Measurements from ENCODE around the gene TMEM238L.
"Not testable (repeated sequence)": the region's sequence is repeated elsewhere in the genome, so short reads cannot be mapped to it uniquely, and the experiment has no call there.

Gene TMEM238L, protein sequence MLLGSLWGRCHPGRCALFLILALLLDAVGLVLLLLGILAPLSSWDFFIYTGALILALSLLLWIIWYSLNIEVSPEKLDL

DNA sequence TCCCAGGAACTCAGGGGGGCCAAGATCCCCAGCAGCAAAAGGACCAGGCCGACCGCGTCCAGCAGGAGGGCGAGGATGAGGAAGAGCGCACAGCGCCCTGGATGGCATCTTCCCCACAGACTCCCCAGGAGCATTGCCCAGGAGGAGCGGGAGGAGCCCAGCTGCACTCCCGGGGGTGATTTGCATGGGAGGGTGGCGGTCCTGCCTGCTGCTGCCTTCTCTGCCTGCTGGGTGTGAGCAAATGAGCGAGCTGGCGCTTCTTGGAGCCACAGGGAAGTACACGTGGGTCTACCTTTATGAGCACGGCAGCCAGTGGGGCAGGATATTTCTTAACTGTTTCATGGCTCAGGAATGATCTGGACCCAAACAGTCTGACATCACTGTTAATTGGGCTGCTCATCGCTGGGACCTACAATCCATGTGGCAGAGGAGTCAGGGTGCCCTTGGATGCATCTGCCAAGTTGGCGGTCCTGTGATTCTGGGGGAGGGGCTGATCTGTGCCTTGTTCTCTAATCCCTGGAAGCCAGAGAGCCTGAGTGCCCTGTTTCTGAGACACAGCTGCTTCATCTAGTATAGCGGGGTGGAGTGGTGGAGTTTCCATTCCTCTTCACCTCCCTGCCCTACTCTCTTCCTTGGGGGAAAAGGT is at the start of gene TMEM238L:
Gene TMEM238L (minus strand): TSS at position 270 of the 646 bp plus-strand sequence. CDS start 136 bp downstream, at position 134.
- no peak for DNase-seq

DNA sequence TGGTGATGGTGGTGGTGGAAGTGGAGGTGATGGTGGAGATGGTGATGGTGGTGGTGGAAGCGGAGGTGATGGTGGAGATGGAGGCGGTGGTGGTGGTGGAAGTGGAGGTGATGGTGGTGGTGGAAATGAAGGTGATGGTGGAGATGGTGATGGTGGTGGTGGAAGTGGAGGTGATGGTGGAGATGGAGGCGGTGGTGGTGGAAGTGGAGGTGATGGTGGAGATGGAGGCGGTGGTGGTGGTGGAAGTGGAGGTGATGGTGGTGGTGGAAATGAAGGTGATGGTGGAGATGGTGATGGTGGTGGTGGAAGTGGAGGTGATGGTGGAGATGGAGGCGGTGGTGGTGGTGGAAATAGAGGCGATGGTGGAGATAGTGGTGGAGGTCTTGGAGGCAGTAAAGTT is 42.7 kb upstream of the TMEM238L start:
- DNase-seq, result not testable (repeated sequence)

DNA sequence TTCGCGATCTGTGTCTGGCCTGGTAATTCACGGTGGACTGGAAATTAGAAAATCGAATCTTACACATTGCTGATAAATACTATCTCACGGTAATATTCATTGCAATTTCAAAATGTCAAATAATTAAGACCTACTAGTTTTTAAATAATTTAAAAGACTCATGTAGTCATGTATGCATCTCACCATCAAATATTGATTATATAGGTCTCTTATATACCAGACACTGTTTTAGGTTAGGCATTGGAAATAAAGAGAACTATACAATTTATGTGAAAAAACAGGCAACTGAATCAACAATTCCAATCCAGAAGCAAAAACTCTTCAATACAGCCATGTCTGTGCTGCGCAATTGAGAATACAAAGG is 41.5 kb upstream of the TMEM238L start:
- no peak for DNase-seq

DNA sequence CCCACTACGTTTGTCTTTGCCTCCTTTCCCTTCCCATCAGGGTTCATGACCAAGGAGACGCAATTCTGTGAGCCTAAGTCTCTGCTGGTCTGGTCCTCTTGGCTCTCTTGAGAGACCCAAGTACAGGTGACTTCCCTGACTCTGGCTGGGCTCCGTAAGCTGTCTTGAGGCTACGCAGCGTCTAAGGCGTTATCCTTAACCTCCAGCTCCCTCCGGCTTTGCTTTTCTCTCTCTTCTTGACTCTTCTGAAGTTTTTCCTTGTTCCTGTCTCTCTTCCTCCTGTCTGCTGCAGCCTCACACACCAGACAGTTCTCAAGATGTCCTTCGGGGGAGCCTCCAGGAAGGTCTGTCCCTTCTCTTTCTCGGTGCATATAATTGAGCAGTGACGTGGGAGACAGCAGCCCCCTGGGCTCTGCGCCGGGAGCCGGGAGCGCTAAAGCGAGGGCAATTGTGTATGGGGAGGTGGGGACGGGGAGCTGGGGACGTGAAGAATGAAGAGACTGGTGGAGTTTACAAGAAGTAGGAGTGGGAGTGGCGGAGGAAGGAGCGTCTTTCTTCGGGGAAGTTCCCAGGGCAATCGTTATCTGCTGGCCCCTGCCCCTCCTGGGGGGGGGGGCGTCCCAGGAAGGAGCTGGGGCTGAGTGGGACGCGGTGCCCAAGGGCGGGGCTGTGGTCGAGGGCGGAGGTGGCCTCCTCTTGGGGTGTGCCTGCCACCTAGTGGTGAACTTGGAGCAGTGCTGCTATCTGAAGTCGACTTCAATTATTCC is 40.9 kb upstream of the TMEM238L start:
- peak; percentile 83 for DNase-seq

DNA sequence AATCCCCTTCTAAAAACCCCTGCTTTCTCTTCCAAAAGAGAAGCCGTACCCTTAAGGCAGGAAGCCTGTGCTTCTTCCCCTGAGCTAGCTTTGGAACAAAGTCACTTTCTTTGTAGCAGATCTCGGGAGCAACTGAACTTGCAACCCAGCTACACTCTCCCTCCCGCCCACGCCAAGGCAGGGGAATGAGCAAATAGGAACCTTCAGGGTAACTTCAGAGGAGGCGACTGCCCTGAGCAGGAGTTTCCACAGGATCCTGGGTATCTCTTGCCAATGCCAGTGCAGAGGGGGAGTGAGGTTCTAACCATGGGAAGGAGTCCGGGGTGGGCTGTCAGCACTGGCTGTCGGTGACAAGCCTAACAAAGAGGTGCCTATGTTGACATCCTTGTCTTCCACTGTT is 39.9 kb upstream of the TMEM238L start:
- peak; percentile 58 for DNase-seq

DNA sequence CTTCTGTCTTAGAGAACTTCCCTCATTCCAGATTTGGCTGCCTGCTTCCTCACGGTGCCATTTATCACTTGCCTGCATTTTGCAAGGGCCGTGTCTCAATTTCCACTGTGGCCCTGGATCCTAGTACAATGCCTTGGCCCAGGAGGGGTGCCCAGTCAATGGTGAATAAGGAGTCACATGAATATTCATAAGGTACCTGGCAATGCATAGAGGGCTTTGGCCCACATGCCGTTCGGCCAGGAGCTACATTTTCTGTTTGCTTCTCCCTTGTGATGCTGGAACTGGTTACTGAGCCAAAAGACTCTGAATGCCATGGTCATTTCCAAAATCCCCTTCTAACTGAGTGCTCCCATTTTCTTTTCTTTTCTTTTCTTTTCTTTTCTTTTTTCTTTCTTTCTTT is 38.8 kb upstream of the TMEM238L start:
- DNase-seq, result no peak

DNA sequence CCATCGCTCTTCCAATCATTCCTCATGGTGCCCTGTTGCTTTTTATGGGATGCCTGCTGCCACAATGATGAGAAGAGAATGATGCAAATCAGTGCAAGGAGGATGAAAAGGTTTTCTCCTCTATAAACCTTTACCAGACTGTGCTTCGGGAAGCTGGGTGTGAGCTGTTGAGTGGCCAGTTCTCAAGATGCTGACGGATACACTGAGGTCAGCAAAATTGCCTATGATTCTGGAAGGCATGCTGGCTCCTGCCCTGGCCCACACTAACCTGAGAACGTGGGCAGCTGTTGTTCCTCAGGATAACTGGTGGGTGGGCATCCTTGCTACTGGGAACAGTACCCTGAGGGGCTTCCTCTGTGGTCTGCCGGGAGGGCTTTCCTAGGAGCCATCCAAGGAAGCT is 34.8 kb upstream of the TMEM238L start:
- DNase-seq, result no peak

DNA sequence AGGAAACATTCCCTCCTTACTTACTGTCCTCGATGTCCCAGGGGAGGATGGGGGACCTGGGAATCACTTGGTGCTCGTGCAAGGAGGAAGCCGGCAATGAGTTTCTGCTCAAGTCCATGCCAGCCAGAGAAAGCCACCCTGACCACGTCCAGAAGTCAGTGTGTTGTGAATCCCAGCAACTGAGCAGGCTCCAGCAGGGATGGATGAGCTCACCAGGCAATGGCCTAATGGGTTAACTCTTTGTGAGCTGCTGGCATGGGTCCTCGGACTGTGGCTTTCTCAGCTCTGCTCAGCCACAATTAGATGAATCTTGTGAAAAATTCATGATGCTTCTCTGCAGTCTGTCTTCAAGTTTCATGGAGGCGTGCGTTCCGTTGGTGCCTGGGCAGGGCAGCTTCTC is 34.0 kb upstream of the TMEM238L start, which contains the start of gene PIRT:
Gene PIRT (minus strand): TSS at position 167 of the 400 bp plus-strand sequence. CDS start 12,442 bp downstream, outside the sequence.
- DNase-seq, result no peak

DNA sequence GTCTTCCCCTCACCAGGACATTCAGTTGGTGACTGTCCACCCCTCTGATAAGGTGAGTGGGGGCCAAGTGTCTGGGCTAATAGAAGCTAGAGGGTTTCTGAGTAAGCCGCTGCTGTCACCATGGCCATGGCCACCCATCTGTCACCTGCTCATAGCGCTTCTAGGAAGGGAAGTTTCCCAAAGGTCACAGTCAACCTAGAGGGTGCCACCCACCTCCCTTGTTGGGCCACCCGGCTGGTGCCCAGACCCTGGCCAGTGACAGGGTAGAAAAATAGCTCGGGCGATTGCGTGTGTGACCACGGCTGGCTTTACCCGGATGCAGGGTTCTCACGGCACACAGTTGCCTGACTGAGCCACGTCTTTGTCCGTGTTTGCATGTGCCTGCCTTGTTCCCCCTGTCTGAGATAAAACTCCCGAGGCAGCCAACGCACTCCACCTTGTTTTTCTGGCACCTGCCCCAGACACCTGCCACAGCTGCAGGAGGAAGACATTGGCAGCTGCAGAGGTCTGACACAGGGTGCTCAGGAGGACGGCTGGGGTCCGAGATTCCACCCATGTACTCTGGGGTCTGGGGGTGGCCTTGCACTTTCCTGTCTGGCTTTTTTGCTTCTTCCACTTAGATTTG is 33.2 kb upstream of the TMEM238L start:
- DNase-seq, result no peak

DNA sequence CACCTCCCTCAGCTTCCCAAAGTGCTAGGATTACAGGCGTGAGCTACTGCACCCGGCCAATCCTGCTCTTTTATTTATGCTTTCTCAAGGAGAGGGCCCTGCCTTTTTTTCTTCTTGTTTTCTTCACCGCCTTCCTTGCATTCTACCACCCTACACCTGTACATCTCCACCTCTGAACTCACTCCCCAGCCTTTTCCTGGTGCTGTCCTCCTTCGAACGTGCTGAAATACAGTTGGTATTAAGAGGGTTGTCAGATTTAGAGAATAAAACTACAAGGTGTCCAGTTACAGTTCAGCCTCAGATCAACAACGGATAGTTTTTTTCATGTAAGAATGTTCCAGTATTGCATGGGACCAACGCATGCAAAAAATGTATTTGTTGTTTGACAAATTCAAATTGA is 32.2 kb upstream of the TMEM238L start:
- DNase-seq, result no peak

DNA sequence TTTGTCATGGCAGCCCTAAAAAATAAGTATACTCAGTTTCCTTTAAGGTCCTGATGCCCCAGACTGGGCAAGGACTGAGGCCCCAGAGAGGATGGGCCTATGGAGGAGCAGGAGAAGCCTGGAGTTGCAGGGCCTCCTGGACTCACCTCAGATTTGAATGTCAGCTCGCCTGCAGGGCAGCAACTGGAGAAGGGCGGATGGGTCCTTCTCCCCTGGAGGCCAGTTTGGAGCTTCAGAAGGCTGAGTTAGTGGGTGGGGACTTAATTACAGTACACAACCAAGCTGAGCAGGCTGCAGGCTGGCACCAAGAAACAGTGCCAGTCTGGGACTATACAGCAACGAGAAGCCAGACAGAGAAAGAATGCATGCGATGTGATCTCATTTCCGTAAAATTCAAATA is 27.8 kb upstream of the TMEM238L start:
- no peak for DNase-seq

DNA sequence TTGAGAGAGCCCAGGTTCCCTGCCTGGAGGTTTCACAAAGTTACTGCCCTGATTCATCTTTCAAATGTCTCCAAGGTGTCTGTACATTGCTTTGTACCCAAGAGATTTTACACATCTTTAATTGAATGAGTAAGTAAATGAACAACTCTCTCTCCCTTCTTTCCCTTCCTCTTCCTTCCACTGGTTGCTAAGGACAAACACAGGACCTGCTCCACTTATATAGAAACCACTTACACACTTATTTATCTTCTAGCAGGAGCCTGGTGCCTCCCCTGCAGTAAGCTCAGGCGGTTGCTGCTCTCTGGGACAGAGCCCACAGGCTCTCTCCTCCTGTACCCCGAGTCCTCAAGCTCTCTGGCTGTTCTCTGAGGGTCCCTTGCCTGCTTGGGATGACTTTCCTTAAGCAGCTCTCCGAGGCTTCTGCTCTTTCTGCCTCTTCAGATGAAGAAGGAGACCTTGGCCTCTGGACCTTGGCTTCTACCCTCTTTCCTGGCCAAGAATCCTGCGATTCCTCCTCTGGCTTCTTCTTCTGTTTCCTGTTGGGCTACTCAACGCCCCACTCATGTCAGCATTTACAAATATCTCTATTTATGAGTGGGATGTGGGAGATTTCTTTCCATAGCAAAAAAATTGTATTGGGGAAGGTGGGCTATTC is 24.1 kb upstream of the TMEM238L start:
- no peak for DNase-seq

DNA sequence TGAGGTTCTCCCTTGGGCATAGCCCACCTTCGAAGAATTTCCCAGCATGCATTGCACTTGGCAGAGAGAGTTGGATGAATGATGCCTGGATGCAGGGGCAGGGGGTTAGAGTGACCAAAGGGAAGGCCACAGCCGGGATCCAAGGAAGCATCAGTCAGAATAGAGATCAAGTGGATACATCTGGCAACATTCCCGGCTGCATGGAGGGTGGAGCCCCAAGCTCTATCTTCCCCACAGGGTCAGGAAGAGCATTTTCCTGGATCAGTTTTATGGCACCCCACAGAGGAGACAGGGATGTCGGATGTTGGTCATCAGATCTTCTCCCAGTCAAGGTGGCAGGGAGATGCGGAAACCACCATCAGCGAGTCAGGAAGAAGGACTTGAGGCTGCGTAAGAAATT is 21.0 kb upstream of the TMEM238L start:
- DNase-seq, result no peak

DNA sequence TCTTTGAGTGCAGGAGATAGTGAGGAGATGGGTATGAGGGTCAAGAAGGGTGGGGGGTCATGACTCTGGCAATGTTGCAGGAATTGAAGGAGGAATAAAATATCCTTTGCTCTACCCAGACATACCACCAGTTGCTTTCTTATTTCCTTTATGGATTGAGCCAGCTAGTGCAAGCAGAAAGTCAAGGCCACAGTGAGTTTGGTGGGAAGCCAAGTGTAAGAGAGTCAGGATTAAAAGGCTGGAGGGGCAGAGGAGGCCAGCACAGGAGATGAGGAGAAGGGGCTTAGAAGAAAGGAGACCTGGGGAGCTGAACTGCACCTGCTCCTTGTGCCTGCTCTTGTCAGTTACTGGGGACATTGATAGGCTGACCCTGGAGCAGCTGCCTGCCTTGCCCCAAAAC is 17.9 kb upstream of the TMEM238L start:
- DNase-seq, result no peak

DNA sequence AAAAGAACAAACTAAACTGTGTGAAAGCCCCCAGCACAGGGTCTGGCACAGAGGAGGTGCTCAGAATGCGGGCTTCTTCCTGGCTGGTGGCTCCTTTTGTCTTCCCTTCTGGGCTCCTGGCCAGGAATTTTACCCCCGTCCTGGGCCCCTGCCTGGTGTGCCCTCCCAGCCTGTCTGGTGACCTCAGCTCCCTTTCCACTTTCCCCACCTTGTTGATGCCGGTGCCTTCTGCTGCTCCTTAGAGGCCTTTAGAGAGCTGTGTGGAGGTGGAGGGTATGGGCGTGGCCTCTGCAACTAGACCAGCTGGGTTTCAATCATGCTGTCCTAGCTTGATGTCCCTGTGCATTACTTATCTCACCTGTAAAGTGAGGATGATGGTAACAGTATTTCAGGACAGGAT is 17.2 kb upstream of the TMEM238L start:
- no peak for DNase-seq

DNA sequence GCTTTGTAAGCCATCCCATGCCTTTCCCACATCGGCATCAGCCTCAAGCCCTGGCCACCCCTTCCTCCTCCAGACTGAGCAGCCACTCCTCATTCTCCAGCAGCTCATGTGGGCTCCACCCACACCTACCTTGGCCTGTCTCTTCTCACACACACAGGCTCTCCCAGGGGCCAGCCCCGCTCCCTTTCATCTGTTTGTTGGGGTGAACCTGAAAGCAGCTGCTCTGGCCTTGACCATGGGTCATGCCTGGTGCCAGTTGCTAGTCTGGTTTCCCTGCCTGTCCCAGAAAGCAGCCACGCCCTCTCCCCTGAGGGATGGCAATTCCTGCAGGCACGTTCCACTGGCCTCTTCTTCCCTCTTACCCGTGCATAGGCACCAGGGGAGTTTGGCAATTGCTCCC is 11.4 kb upstream of the TMEM238L start:
- DNase-seq, result no peak

DNA sequence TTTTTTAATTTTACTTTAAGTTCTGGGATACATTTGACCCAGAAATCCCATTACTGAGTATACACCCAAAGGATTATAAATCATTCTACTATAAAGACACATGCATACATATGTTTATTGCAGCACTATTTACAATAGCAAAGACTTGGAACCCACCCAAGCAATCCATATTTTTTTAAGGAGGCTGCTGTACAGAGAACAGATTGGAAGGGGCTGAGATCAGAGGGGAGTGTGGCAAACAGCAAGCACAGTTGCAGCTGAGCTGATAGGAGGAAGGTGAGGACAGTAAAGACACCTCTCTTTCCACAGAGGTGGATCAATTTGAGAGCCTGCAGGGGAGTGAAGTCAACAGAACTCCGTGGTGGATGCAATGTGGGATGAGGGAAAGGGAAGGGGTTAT is 10.2 kb upstream of the TMEM238L start:
- DNase-seq, result no peak

DNA sequence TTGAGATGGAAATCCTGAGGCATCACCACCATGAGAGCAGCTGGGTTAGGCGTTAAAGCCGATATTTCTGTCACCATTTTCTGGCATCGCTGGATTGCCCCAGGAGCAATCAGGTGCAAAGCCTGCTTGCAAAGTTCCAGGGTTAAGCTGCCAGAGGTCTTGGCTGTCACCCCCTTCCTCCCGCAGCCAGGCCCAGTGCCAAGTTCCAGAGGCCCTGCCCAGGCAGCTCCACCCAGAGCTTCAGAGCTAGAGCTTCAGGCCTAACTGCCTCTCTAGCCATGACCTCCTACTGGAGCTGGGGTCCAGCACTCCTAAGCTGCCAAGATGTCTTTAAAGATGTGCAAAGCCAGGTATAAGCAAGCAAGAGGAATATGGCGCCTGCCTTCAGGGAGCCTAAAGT is 8.8 kb upstream of the TMEM238L start:
- no peak for DNase-seq

DNA sequence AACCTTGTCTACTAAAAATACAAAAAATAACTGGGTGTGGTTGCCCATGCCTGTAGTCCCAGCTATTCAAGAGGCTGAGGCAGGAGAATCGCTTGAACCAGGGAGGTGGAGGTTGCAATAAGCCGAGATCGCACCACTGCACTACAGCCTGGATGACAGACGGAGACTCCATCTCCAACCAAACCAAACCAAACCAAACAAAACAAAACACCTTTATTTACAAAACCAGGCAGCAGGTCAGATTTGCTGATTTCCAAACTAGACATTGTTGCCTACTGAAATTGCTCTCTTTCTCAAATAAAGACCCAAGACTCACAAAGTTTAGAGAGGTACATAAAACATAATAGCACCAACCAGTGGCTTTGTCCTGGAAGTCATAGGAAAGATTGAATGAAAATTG is 5.7 kb upstream of the TMEM238L start:
- no peak for DNase-seq

DNA sequence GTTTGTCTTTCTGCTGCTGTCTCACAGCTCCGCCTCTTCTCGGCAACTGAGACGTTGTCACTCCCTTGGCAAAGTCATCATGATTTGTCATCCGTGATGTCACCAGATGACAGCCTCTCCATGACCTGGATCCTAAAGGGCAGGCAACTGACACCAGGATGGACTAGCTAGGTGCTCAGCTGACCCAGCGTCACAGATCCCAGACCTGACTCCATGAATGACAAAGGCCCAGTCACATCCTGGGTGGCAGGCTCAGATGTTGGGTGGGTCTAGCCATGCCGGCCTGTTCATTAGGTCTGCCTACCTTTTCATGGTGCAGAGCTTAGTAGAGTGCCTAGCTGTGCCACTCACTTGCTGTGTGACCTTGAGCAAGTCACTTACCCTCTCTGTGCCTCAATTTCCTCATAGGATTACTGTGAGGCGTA is 3.8 kb upstream of the TMEM238L start:
- no peak for DNase-seq

DNA sequence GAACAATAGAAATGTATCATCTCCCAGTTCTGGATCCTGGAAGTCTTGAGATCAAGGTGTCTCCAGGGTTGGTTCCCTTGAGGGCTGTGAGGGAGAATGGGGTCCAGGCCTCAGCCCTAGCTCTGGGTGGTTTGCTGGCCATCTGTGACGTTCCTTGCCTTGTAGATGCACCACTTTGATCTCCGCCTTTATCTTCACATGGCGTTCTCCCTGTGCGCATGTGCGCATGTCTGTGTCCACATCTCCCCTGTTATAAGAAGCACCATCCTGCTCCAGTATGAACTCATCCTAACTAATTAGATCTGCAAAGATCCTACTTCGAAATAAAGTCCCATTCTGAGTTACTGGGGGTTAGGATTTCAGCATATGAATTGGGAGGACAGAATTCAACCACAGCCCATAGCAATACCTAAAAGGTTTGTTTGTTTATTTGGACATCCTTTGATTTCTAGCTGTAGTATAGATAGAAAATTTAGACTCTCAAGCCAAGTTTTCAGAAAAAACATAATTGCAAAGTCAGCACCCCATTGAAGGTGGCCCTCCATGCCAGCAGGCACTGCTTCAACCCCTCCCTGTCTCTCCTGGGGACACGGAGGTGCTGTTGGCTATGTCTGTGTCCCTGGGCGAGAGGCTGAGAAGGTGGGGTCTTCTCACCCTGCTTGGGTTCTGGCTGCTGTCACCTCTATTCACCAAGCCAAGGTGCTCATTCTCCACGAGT is 2.8 kb upstream of the TMEM238L start:
- DNase-seq, result no peak

DNA sequence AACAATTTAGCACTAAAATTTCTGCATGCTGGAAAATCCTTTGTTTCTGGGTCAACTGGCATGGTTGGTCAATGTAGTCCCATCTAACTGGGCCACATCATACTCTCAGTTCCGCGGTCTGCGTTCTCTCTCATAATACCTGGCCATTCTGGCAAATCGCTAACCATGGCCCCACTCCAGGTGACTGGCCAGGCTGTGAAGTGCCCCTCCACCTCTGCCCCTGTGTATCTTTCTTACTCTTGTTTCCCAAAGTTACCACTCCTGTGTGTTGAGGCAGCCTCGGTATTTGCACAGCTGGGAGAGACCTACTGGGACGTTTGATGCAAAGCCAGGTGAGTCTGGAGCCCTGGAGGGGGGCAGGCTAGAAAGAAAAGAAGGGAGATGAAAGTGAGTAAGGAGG is 2.0 kb upstream of the TMEM238L start:
- no peak for DNase-seq

DNA sequence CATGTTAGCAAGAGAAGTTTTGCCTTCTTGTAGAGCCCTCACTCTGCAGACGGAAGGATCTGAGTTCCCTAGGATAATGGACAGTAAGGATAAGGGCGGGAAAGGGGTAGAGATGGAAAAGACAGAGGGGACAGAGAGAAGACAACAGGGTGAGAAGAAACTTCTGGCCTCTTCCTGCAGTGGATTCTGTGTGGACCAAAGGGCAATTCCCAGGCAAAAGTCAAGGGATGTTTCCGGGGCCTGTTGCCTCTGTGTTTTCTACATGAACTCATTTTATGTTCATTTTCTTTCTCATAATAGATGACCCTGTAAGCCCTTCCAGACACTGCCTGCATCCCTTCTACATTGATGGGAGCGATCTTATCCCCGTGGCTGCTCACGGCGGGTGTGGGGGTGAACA is 647 bp upstream of the TMEM238L start:
- no peak for DNase-seq
